Measurements from ENCODE around the gene CISTR.

CISTR gene

GRCh38 chr12:53748072-53748840 is 3.5 kb downstream of the CISTR start:
- Histone ChIP-seq H3K9me2 (replicated peaks; ENCODE audit: control insufficient read depth, low read length) (no peaks in the 10 kb centered on the region), H3K4me3 (ENCODE audit: low read length) (no peak overlapping the region), H3K27ac (ENCODE audit: low read depth, low read length) (no peak overlapping the region), H3K79me2 (ENCODE audit: control insufficient read depth, low read length) (peaks cover 12% of the 10 kb centered on the region), H3F3A (ENCODE audit: control insufficient read depth, insufficient read depth) (peaks cover 22% of the 10 kb centered on the region), H4K20me1 (ENCODE audit: control insufficient read depth, insufficient read depth, low read depth, low read length) (no peaks in the 10 kb centered on the region), H3K9me3 (ENCODE audit: control insufficient read depth, insufficient read depth, low read length) (no peaks in the 10 kb centered on the region), H3K27me3 (ENCODE audit: control insufficient read depth, low read length) (peaks cover 22% of the 10 kb centered on the region), H3K4me2 (ENCODE audit: low read length) (no peak overlapping the region), H3K4me1 (ENCODE audit: control insufficient read depth, low read length) (peaks cover 71% of the 10 kb centered on the region), H3K36me3 (ENCODE audit: control insufficient read depth, low read length) (peaks cover 2% of the 10 kb centered on the region; the same call in 1 of the 2 replicates)
- no peak for TF ChIP-seq EZH2phosphoT487 (IDR thresholded peaks at IDR 0.05; ENCODE audit: borderline replicate concordance, low read length)

GRCh38 chr12:53747095-53747494 is 4.7 kb downstream of the CISTR start:
- H3K79me2 ChIP-seq (ENCODE audit: control insufficient read depth, low read length): peaks cover 4% of the 10 kb centered on the region
- no peaks in the 10 kb centered on the region for H4K20me1 ChIP-seq (ENCODE audit: control insufficient read depth, insufficient read depth, low read depth, low read length)
- H3K4me3 ChIP-seq (ENCODE audit: low read length): peak overlapping the region; percentile 11
- H3K27me3 ChIP-seq (ENCODE audit: control insufficient read depth, low read length): peaks cover 30% of the 10 kb centered on the region
- no peak overlapping the region for H3K27ac ChIP-seq (ENCODE audit: low read depth, low read length)
- no peak for TF ChIP-seq EZH2phosphoT487 (IDR thresholded peaks at IDR 0.05; ENCODE audit: borderline replicate concordance, low read length)
- TF ChIP-seq CTCF (IDR thresholded peaks at IDR 0.05; ENCODE audit: low read depth, low read length, poor library complexity, severe bottlenecking): no peak
- H3K9me2 ChIP-seq (replicated peaks; ENCODE audit: control insufficient read depth, low read length): no peaks in the 10 kb centered on the region
- H3K9me3 ChIP-seq (ENCODE audit: control insufficient read depth, insufficient read depth, low read length): no peaks in the 10 kb centered on the region
- H3K36me3 ChIP-seq (ENCODE audit: control insufficient read depth, low read length): no peaks in the 10 kb centered on the region
- peak overlapping the region; percentile 55 for H3K4me2 ChIP-seq (ENCODE audit: low read length)
- H3K4me1 ChIP-seq (ENCODE audit: control insufficient read depth, low read length): peaks cover 62% of the 10 kb centered on the region
- peaks cover 18% of the 10 kb centered on the region for H3F3A ChIP-seq (ENCODE audit: control insufficient read depth, insufficient read depth)

- Histone ChIP-seq H3K27ac (ENCODE audit: low read depth, low read length) (no peak overlapping the region), H3K79me2 (ENCODE audit: control insufficient read depth, low read length) (no peaks in the 10 kb centered on the region), H3K27me3 (ENCODE audit: control insufficient read depth, low read length) (peaks cover 30% of the 10 kb centered on the region), H3K9me3 (ENCODE audit: control insufficient read depth, insufficient read depth, low read length) (no peaks in the 10 kb centered on the region), H3F3A (ENCODE audit: control insufficient read depth, insufficient read depth) (peaks cover 18% of the 10 kb centered on the region), H3K36me3 (ENCODE audit: control insufficient read depth, low read length) (no peaks in the 10 kb centered on the region), H4K20me1 (ENCODE audit: control insufficient read depth, insufficient read depth, low read depth, low read length) (no peaks in the 10 kb centered on the region), H3K4me2 (ENCODE audit: low read length) (peak overlapping the region; percentile 55), H3K4me3 (ENCODE audit: low read length) (peak overlapping the region; percentile 11), H3K9me2 (replicated peaks; ENCODE audit: control insufficient read depth, low read length) (no peaks in the 10 kb centered on the region), H3K4me1 (ENCODE audit: control insufficient read depth, low read length) (peaks cover 57% of the 10 kb centered on the region)
- TF ChIP-seq CTCF (IDR thresholded peaks at IDR 0.05; ENCODE audit: low read depth, low read length, poor library complexity, severe bottlenecking) (peak; percentile 99), EZH2phosphoT487 (IDR thresholded peaks at IDR 0.05; ENCODE audit: borderline replicate concordance, low read length) (no peak)
Observed at GRCh38 chr12:53746592-53747092, 5.1 kb downstream of the CISTR start.

GRCh38 chr12:53744751-53745150 is 7.0 kb downstream of the CISTR start:
- TF ChIP-seq EZH2phosphoT487 (IDR thresholded peaks at IDR 0.05; ENCODE audit: borderline replicate concordance, low read length): no peak
- no peak for TF ChIP-seq CTCF (IDR thresholded peaks at IDR 0.05; ENCODE audit: low read depth, low read length, poor library complexity, severe bottlenecking)
- H3K4me1 ChIP-seq (ENCODE audit: control insufficient read depth, low read length): peaks cover 38% of the 10 kb centered on the region
- H3K27ac ChIP-seq (ENCODE audit: low read depth, low read length): no peak overlapping the region
- H4K20me1 ChIP-seq (ENCODE audit: control insufficient read depth, insufficient read depth, low read depth, low read length): no peaks in the 10 kb centered on the region
- H3K36me3 ChIP-seq (ENCODE audit: control insufficient read depth, low read length): no peaks in the 10 kb centered on the region
- peaks cover 13% of the 10 kb centered on the region; the same call in 1 of the 2 replicates for H3F3A ChIP-seq (ENCODE audit: control insufficient read depth, insufficient read depth)
- no peaks in the 10 kb centered on the region for H3K79me2 ChIP-seq (ENCODE audit: control insufficient read depth, low read length)
- peaks cover 30% of the 10 kb centered on the region for H3K27me3 ChIP-seq (ENCODE audit: control insufficient read depth, low read length)
- no peaks in the 10 kb centered on the region for H3K9me3 ChIP-seq (ENCODE audit: control insufficient read depth, insufficient read depth, low read length)
- no peaks in the 10 kb centered on the region for H3K9me2 ChIP-seq (replicated peaks; ENCODE audit: control insufficient read depth, low read length)
- H3K4me2 ChIP-seq (ENCODE audit: low read length): no peak overlapping the region
- H3K4me3 ChIP-seq (ENCODE audit: low read length): no peak overlapping the region

Data from DOHH2 (cell line).